HTERT RPE-1 (cell line): ENCODE measurements around the gene COL6A6.
"Not testable (repeated sequence)": the region's sequence is repeated elsewhere in the genome, so short reads cannot be mapped to it uniquely, and the experiment has no call there.

Source experiments
- in situ Hi-C: fragments of 300-500 bp; cut with MboI; formaldehyde crosslinking; loops from 4 replicates; pipeline ENCODE4 v1.14.3; 2020; ENCODE audit warnings: low sequenced_read_pairs

Gene COL6A6

GRCh38 chr3:130529486-130530215, 12.7 kb downstream of the COL6A6 start:
- in situ Hi-C loops, result no loop called here

- in situ Hi-C loops, result no loop called here
Measured at GRCh38 chr3:130533247-130533646, 16.3 kb downstream of the COL6A6 start.

- in situ Hi-C loops, result no loop called here
Measured at GRCh38 chr3:130537673-130538304, 20.8 kb downstream of the COL6A6 start.

GRCh38 chr3:130539005-130539404, 22.0 kb downstream of the COL6A6 start:
- in situ Hi-C loops, result no loop called here

GRCh38 chr3:130543322-130543721, 26.3 kb downstream of the COL6A6 start:
- in situ Hi-C loops, result no loop called here

GRCh38 chr3:130546920-130547679, 30.1 kb downstream of the COL6A6 start:
- in situ Hi-C loops, result no loop called here

- in situ Hi-C loops, result not testable (repeated sequence)
Measured at GRCh38 chr3:130547680-130548065, 30.7 kb downstream of the COL6A6 start.

GRCh38 chr3:130548356-130548755, 31.4 kb downstream of the COL6A6 start:
- in situ Hi-C loops, result no loop called here

- in situ Hi-C loops, result no loop called here
Measured at GRCh38 chr3:130557336-130558035, 40.5 kb downstream of the COL6A6 start.

- in situ Hi-C loops, result no loop called here
Measured at GRCh38 chr3:130558366-130558765, 41.4 kb downstream of the COL6A6 start.

GRCh38 chr3:130565224-130565623, 48.2 kb downstream of the COL6A6 start:
- in situ Hi-C loops, result no loop called here
